Lower leg skin (tissue), 3 donors: ENCODE measurements around the gene SELL.

ENCODE experiments used
- CTCF ChIP-seq, 3 donors: fragments of 450-650 bp; IDR thresholded peaks; one replicate each; pipeline ENCODE4 v1.5.1; 2016; ENCODE audit warnings: antibody characterized with exemption in 3 of 3, mild to moderate bottlenecking in 3 of 3, moderate library complexity in 2 of 3
- POLR2A ChIP-seq, 2 donors: fragments of 450-650 bp; IDR thresholded peaks; one replicate each; pipeline ENCODE4 v1.6.1; 2016 to 2017; ENCODE audit warnings: antibody characterized with exemption in 2 of 2, mild to moderate bottlenecking in 1 of 2, moderate library complexity in 1 of 2

DNA sequence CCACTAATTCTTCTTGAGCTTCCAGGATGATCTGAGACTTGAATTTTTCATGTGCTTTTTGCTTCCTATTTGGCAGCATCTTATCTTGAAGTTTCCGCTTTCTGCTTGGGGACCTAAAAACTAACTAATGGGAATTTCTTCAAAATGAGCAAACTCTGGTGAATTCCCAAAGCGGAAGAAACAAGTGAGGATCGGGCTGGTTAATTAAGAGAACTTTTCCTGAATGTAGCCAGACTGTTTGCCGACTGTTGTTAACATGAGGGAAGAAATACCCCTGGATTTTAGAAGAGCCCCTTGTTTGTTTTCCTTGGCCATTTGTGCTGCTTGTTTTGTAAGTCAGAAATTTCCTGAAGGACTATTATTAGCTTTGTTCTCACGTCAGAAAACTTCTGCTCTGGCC lies 28.6 kb upstream of the SELL start:
- TF ChIP-seq CTCF (IDR thresholded peaks at IDR 0.05): no peak
- no peak for TF ChIP-seq POLR2A (IDR thresholded peaks at IDR 0.05)
